B cell (primary cell): Measurements from ENCODE around the gene C11orf16.

ENCODE experiments used
- EZH2 ChIP-seq: IDR thresholded peaks from 2 replicates; pipeline ENCODE4 v1.6.1; 2012; ENCODE audit warnings: borderline replicate concordance, low read depth, mild to moderate bottlenecking, moderate library complexity, low read length; ENCODE audit not compliant: insufficient read depth, poor library complexity, severe bottlenecking
- TF ChIP-seq, protein P1 (sequence below): fragments of 200-600 bp; IDR thresholded peaks from one replicate; pipeline ENCODE4 v1.8.0; 2022; ENCODE audit warnings: antibody characterized with exemption, mild to moderate bottlenecking

DNA sequence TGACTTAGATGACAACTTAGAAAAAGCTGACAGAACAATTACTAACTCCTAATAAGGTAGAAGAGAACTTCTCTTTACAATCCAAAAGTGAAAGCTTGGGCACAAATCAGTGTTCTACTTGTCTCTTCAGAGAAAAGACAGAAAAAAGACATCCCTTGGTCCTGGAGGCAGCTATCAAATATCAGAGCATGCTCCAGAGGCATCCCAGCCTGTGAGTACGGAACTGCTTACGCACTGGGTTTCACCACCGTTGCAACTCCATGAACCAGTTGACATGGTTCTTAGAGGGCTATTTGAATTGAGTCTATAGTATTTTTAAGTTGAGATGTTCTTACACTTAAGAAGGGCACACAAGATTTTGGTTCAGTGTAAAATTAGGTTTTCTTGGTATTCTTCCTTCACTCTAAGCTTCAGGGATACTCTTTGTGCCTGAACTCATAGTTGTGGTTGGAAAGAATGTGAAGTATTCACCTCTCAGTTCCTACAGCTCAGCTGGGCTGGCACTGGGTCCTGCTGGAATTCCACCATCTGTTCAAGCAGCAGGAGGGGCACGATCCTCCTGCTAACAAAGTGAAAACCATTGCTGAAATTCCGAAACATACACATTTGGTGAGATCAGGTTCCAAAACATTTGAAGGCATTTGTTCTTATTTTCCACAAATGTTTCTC is 15.5 kb downstream of the C11orf16 start:
- TF ChIP-seq, protein P1, sequence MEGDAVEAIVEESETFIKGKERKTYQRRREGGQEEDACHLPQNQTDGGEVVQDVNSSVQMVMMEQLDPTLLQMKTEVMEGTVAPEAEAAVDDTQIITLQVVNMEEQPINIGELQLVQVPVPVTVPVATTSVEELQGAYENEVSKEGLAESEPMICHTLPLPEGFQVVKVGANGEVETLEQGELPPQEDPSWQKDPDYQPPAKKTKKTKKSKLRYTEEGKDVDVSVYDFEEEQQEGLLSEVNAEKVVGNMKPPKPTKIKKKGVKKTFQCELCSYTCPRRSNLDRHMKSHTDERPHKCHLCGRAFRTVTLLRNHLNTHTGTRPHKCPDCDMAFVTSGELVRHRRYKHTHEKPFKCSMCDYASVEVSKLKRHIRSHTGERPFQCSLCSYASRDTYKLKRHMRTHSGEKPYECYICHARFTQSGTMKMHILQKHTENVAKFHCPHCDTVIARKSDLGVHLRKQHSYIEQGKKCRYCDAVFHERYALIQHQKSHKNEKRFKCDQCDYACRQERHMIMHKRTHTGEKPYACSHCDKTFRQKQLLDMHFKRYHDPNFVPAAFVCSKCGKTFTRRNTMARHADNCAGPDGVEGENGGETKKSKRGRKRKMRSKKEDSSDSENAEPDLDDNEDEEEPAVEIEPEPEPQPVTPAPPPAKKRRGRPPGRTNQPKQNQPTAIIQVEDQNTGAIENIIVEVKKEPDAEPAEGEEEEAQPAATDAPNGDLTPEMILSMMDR = no peak
- no peak for TF ChIP-seq EZH2
